IPS DF 4.7 (cell line): Measurements from ENCODE around the gene LARGE1.

Source experiments
- DNase-seq: peaks from one replicate; pipeline ENCODE4 v3.0.0-alpha.2; 2013; ENCODE audit warnings: low spot score; ENCODE audit errors: extremely low read depth

The LARGE1 gene

DNA sequence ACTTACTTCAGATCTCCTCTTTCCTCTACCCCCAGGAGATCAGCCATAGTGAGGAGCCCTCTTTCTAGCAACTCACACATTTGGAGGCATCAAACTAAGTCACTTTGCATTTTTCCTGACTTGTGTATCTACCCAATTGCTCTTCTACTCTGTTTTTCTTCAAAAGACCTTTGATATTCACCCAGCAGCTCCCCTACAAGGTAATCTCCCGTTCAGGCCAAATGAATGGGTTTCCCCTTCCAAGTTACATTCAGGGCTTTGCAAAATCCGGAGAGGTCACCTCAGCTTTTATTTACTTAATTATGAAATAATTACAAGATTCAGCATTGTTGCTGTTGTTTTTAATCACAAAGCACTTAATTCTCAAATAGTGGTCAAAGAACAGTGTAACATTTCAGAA lies 6.1 kb downstream of the LARGE1 start:
- DNase-seq, result no peak

DNA sequence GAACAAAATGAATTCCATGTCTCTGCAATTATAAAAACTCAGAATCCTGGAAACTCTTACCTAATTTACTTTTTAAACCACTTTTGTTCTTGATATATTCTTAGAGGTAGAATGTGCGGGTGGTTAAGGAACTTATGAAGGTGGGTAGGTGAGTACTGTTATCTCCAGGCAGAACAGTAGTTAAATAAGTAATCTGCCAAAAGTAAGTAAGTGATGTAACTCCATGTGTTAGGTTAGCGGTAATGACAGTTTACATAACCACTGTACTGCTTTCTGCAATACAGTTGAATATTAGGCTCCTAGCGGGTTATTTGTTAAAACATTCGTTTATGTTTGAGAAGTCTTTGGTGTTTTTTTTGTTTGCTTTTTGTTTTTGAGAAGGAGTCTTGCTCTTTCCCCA lies 7.1 kb downstream of the LARGE1 start:
- DNase-seq, result no peak

DNA sequence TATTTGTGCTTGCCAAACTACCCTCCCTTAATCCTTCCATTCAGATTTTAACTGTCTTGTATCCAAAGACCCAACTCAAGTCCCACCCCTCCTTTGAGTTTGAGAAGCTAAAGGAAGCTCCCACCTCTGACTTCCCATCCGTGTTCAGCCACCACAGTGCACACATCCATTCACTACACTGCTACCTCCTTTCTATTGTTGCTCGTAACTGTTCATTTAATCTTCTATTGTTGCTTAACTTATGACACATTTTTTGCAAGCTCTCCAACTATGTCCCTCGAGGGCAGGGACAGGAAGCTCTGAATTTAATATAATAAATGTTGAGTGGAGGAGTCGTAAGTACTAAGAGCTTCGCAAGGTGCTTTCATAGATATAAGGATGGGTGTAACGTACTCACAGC lies 10.4 kb downstream of the LARGE1 start:
- DNase-seq, result no peak

DNA sequence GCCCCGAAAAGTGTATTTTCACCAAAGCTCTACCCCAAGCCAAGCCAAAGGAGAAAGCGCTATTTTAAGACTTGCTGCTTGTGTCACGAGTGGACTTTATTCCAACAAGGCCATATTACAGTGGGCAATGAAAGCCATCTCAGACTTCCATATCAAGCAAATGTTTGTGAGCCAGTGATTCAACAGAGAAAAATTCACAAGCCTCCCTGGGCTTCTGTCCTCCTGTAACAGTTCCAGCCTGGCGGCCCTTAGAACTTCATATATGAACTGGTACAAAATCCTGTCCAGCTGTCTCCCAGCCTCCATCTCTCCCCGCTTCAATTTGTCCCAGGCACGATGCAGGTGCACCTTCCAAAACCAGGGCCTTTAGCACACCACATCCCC lies 11.2 kb downstream of the LARGE1 start:
- DNase-seq, result no peak

DNA sequence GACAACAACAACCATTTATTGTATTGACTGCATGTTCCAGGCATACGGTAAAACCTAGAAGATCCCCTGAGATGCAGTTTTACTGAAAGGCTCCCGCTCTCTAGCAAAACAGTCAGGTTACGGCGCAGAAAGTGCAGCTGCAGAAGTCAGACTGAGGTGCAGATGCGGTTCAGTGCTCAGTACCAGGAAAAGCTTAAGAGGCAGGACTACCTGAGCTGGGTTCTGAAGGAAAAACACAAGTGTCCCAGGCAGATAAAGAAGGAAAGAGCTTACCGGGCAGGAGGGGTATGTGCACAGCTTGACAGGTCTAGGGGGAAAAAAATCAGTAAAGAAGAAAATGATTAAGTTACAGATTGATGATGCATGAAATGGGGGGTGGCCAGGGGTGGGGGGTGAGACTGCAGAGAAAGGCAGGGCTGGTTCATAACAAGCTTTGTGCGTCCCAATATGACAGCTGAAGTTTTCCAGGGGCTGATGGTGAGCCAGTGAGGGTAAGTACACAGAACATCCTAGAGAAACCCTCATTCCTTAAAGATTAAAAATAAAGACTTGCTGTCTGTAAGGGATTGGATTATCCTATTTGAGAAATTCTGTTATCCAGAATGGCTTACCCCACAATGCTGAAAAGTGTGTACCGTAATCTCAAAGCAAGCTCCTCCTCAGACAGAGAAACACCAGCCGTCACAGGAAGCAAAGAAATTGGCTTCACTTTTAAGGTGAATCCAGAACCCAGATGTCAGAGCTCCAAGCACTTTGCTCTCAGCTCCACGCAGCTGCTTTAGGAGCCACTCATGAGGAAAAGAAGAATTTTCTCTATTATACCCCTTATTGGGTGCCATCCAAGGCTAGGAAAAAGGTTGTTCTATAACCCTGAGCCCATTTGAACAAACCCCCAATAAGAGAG lies 11.9 kb downstream of the LARGE1 start:
- no peak for DNase-seq

DNA sequence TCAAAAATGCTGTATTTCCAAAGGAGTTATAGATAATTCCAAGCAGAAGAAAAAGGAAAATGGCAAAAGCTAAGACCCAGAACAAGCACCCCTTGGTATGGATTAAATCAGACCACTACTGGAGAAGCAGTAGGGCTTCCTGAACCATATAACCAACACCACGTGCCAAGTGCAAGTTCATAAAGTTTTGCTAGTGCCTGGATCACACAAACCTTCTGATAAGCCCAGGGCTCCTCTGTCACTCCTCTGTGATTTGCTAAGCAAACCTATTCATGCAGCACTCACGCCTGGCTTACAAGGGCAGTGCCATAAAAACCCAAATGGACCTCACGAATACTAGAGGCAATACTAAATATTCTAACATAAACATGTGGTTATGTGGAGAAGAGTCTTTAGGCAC lies 13.3 kb downstream of the LARGE1 start:
- no peak for DNase-seq

DNA sequence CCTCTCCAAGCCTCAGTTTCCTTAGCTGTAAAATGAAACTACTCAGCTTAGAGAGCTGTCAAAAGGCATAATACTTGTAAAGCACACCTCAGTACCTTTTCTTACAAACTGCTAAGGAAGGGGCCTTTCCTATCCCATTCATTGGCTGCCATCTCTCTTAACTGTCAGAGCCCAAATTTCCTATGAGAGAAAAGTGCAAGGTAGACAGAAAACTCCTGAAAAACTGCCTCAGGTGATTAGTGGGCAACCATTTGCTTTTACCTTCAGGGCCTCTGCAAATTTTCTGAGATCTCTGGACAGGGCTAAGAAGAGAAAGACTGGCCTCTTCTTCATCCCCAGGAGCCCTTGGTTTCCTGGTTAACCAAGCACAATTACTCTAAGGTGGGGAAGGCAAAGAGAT lies 13.8 kb downstream of the LARGE1 start:
- no peak for DNase-seq

DNA sequence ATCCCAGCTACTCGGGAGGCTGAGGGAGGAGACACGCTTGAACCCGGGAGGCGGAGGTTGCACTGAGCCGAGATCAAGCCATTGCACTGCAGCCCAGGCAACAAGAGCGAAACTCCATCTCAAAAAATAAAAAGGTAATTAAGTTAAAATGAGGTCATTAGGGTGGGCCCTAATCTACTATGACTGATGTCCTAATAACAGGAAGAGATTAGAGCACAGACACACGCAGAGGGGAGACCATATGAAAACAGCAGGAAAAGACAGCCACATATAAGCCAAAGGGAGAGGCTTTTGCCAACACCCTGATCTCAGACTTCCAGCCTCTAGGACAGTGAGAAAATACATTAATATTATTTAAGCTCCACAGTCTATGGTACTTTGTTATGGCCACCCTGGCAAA lies 17.3 kb downstream of the LARGE1 start:
- no peak for DNase-seq

DNA sequence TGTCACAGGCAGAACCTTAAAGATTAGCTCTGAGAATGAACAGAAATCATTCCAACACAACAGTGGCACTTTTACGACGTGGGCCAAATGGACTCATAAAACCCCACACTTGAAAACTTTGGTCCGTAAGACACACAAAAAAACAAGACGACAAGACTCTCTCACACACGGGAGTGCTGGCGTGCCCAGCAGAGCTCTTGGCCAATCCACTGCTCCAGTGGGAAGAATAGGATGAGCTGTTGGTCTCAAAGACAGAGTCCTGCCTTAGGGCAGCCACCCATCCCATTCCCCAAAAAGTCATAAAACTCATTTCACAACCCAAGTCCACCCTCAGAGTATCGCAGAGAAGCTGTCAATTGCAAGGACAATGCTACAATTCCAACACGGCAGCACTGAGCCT lies 18.2 kb downstream of the LARGE1 start:
- no peak for DNase-seq

DNA sequence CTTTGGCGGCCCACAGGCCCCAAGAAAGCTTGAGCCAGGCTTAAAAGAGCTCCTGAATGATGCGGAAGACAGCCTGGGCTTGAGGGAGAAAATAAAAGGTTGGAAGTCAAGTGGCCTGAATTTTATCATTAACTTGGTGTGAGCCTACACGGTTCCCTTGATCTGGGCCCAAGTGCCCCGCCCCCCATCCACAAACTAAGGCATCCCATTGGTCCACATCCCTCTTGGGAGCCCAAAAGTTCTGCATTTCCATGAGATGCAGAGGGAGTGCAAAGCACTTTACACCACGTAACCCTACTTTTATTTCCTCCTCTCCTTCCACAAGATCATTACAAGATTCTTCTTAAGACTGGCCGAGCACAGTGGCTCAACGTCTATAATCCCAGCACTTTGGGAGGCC lies 22.2 kb downstream of the LARGE1 start:
- DNase-seq, result no peak

DNA sequence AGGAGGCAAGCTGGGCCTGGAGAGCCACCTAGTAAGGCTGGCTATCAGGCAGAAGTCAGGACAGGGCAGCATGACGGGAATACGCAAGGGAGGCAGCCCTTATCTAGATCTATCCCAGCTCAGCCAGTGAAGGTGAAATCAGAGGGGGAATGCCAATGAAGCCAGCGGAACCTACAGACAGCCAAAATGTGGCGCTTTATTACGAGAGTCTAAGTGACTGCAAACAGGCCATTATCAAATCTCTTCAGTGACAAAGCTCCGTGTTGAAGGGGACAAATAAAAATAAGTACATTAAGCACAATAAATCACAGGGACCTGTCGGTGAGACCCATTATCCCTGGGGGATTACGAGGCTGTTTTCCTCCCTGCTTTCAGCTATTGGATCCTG lies 22.8 kb downstream of the LARGE1 start:
- no peak for DNase-seq

DNA sequence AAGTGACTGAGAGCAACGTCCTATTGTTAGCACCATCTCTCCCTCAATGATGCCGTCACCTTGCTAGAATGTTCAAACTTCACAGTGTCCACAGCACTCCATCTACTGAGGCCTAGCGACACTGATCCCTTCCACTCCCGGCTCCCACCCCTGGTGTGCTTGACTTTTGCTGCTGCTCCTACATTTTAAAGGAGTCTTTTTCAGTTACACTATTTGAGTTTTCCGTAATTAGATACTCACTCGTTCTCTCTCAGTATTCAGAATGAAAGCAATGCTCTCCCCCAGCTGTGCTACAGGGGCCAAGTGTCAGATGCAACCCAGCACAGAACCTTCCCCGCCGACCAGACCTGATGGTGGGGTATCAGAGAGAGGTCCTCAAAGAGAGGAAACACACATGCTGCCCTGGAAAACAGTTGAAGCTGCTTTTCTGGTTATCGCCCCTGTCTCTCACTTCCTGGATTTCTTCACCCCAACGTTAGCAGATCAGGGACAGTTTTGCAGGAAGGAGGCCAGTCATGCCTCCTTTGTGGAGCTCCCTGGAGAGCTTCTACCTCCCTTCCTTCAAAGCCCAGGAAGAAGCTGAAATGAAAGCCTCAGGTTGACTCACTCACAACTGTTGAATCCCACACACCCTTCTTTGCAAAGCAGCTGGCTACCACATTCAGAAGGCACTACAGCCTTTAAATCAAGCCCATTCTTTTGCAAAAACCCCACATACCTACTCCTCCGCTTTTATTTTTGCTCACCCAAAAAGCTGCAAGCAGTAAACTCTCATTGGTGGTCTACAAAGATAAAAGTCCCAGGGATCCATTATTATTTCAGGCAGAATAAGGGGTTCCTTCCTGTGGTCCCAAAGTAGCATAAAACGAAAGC lies 23.5 kb downstream of the LARGE1 start:
- peak; percentile 83 for DNase-seq

DNA sequence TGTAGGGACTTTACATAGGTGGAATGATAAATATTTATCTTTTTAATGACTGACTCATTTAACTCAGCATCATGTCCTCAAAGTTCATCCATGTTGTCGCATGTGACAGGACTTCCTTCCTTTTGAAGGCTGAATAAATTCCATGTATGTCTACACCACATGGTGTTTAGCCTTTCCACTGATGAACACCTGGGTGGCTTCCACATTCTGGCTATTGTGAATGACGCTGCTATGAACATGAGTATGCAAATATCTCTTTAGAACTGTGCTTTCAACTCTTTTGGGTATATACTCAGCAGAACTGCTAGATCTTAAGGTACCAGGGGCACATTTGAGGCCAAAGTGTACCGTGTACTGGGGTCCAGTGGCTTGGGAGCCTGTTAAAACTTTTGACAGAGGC lies 24.1 kb downstream of the LARGE1 start:
- no peak for DNase-seq

DNA sequence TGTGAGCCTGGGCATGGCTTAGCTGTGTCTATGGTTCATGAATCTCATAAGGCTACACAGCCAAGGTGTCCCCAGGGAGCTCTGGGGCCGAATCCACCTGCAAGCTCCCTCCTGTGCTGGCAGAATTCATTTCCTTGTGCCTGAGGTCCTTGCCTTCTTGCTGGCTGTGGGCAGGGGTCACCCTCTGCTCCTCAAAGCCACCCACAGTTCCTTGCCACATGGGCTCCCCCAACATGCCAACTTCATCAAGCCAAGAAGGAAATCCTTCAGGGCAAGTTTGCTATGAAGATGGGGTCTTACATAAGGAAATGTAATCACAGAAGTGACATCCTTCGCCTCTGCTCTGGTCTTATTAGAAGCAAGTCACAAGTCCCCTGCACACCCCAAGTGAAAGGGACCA lies 24.8 kb downstream of the LARGE1 start:
- no peak for DNase-seq

DNA sequence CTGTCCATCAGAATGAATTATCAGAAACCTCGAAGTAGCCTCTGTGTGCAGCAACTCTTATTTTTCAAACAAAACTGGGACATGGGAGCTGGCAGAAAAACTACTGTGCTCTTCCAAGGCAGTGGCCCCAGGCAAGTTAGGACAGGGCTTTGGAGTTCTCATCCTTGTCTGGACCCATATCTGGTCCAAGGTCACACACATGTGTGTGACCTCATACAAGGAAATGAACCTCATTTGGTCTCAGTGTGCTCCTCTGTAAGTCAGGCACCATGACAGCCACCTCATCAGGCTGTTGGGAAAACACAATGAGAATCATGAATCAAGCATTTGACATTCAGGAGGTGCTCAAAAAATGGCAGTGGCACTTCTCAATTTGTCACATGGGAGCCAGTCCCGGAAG lies 25.8 kb downstream of the LARGE1 start:
- no peak for DNase-seq

DNA sequence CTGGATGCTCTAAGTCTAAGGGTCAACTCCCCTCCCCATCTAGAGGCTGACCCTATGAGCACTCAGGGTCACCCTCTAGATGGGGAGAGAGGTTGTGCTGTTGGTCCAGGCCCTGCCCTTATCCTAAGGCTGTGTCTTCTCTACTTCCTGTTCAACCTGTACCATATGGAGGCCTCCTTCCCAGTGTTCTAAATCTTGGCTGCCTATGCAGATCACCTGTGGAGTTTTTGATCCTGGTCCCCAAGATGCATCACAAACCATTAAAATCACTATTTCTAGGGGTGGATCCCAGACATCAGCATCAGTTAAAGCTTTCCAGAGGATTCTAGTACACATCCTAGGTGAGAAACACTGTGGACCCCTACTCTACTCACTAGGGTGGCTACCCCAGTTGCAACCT lies 26.2 kb downstream of the LARGE1 start:
- DNase-seq, result no peak

DNA sequence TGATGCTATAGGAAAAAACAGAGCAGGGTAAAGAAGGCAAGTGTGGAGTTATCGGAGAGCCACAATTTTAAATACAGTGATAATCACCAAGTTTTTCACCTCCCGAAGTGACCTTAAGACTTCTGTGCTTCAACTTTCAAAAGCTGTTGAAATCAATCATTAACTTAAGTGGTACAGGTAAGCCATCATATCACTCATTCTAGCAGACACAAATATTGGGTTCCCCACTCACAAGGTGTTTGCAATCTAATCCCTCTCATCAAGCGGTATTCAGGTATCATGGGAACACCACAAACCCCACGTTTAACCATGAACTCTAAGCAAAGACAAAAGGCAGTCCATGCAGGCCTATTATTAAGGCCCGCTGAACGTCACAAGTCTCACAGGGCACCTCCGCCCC lies 26.8 kb downstream of the LARGE1 start:
- no peak for DNase-seq

DNA sequence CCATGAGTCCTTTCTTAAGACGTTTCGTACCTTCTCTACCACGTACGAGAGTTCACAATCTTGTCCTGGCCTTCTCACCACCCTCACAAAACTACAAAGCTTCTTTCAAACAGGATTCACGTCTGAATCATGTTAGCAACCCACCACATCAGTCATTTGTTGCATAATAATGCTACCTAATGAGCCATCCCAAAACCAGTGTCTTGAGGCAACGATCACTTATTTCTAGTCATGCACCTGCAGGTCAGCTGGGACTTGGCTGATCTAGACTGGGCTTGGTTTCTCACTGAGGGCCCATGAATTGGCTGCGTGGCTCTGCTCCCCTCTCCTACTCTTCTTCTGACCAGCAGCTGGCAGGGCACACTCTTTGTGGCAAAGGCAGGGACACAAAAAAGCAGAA lies 28.3 kb downstream of the LARGE1 start:
- DNase-seq, result no peak

DNA sequence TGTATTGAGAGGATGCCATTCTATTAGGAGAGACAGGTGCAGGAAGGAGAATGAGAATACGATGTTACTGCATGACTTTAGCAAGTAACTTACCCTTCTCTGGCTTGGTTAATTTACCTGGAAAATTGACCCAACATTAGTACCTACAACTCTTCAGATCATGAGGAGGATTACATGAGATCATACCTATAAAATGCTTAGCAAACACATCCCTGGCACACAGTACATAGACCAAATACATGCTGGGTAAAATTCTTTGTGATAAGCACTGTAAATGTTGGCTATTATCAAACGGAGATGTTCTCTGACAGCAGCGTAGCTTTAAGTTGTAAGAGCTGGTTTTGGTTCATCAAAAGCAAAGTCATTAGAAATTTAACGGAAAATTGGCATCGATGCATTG lies 28.8 kb downstream of the LARGE1 start:
- DNase-seq, result no peak

DNA sequence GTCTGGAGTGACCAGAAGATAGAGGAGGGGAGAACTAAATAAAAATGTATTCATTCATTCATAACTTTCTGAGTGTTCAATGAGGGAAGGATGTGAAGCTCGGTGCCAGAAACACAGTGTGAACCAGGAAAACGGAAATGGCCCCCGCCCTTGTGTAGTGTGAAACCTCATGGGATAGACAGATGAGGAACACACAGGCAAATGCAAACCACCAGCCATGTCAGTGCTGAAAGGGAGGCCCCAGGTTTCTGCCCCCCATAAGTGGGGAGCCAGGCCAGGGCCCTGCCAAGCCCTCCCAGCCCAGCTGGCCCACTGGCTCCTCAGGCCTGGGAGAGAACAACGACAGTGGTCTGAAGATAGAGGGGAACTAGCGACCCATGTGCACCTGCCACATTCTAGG lies 30.5 kb downstream of the LARGE1 start:
- no peak for DNase-seq

DNA sequence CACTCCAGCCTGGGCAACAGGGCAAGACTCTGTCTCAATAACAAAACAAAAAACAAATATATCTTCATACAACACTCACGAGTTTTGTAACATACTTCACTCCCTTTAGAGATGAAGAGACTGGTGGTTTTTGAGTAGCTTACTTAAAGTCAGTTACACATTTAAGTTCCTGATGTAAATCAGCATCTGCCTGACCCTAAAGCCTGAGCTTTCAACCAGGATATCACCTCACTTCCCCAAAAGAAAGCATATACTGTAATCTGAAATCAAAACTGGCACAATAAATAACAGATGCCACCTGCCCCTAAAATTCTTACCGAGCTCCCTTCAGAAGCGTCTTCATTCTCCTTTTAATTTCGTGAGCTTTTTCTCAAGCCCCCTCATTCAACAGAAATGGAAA lies 31.5 kb downstream of the LARGE1 start:
- DNase-seq, result no peak

DNA sequence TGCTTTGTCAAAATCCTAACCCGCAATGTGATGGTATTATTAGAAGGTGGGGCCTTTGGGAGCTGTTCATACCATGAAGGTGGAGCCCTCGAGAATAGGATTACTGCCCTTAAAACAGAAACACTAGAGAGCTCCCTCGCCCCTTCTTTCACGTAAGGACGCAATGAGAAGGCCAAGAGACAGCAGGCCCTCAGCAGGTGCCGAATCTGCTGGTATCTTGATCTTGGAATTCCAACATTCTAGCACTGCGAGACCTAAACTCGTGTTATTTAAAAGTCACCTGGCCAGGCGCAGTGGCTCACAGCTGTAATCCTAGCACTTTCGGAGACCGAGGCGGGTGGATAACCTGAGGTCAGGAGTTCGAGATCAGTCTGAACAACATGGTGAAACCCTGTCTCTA lies 33.1 kb downstream of the LARGE1 start:
- DNase-seq, result no peak

DNA sequence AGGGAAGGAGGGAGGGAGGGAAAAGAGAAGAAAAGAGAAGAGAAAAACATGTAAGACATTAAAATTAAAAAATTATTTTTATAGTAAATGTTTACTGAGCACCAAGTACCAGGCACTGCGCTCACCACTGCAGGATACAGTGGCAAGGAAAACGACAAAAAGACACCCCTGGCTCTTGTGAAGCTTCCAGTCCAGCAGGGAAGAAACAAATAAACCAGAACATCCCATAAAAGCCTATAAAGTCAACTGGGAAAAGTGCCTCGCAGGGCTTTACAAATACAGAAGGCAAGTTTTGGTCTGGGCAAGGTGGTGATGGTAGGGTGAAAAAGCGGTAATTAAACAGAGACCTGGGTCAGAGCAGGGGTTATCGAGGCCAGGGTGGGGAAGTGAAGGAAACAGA lies 33.6 kb downstream of the LARGE1 start:
- DNase-seq, result no peak
